Endometrial microvascular endothelial cells (primary cell): ENCODE data around the gene MBP. TPM values are rescaled to one million over a fixed set of nuclear protein-coding genes. Genes with fewer than 3 reads are reported as not detected.
"Not testable (repeated sequence)": the region's sequence is repeated elsewhere in the genome, so short reads cannot be mapped to it uniquely, and the experiment has no call there.

Source experiments
- in situ Hi-C: cut with HindIII; loops from 2 replicates; pipeline ENCODE4 v1.10.0; 2017; ENCODE audit warnings: low sequenced_read_pairs, low pct_unique_long_range_greater_than_20kb; ENCODE audit errors: inconsistent ontology term
- total RNA-seq: library from RNA; depleted of rRNA; stranded (reverse); fragments of >200 nt; gene quantifications from one replicate; pipeline ENCODE4 v1.2.3, GENCODE V29; 2015; ENCODE audit errors: inconsistent ontology term

Gene MBP
- total RNA-seq, 1 donor from 2014 or later = 8.5 TPM

- in situ Hi-C loops = no loop called here
Measured at GRCh38 chr18:76979906-76980305, 152.7 kb downstream of the MBP start.

DNA sequence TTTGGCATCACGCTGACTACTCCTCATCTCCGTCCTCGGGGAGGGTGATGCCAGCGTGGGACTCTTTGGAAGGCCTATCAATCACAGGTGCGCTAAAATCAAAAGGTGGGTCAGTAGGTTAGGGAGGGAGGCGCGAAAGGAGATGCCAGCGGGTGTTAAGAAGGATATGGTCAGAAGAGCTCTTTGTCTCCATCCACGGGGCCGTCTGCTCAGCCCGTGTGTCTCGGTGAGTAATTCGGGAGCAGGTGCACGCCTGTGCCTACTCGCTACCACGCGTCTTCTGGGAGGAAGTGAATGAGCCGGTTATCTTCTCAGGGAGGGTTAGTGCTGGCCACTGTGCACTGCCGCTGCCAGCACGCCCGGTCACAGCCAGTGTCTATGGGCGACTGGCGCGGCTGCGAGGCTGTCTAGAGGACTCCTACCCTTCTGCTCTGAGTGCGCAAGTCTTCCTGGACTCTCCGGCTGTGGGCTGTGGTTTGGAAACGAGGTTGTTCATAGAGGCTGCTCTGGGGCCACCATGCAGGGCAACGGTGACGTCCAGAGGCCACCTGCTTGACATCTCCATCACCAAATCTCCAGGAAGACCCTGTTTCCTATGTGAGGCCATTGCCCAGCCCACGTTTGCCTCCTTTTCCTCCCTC is 153.4 kb downstream of the MBP start:
- in situ Hi-C loops = no loop called here

DNA sequence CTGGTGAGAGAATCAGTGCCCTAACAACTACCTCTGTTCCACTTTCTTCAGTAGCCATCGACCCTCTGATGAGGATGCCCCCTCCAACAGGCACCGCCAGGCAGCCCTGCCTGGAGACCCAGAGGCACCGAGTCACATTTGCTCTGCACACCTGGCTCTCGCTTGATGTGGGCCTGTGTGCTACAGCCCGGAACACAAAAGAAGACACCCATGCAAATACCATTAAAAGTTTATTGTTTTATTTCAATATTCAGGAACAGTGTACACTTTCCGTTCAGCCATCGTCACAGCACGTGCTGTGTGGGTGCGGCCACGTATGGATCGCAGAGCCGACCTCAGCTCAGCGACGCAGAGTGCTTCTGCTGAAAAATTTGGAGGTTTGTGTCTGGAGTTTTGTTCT is 154.0 kb downstream of the MBP start:
- in situ Hi-C loops = no loop called here

DNA sequence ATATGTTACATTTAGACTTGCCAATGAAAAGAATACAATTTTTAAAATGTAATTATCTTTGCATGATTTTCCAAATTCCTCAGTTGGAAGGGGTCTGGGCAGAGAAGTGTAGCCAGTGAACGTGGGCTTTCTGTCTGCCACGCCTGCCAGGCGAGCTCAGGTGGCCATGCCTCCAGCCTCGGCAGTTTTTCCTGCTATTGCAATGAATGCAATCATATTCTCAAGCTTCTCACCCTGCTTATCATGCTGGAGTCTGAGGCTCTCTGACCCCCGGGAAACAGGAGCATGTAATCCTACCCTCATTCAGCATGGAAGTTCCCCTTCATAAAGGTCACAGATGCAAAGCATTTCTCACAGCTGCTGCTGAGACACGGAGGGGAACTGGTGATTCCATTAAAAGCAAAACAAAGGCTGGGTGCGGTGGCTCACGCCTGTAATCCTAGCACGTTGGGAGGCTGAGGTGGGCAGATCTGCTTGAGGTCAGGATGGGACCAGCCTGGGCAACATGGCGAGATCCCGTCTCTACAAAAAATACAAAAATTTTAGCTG is 154.8 kb downstream of the MBP start:
- in situ Hi-C loops = no loop called here

- in situ Hi-C loops = no loop called here
Measured at GRCh38 chr18:76977108-76977621, 155.4 kb downstream of the MBP start.

DNA sequence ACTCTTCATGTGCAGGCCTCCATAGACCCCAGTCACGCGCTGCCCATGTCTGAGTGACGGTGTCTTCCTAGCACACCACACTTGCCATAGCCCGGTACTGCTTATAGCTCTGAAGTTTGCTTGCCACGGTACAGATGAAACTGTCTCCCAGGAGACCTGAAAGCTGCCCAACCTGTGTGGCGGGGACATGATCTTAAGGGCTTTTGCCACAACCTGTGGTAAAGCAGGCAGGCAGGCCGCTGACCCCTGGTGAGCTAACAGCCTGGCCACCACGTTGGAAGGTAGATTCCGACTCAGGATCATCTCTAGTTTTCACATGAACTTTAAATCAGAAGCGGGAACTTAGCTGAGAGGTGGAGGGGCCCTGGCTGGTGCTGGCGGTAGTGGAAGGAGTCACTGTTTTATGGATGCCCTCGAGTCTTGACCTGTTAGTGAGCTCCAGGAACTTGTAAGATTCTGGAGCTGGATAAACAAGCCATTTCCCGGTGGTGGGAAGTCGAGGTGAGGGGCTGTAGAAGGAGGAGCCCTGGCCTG is 156.9 kb downstream of the MBP start:
- in situ Hi-C loops = no loop called here

DNA sequence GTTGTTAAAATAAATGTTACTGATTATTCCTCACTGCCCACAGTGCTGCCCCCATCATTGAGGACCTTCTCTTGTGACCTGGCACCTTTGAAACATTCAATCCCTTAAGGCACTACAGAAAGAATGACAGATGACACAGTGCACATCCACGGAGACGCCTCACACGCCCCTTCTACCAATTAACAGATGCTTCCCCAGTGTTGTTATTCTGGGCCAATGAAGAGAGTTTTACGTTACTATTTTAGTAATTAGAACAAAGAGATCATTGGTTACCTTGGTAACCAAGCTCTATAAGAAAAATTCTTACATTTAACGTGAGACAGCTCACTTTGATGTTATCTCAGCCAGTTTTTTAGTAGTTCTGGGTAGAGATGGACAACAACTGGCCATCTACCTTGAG is 158.2 kb downstream of the MBP start:
- in situ Hi-C loops = no loop called here

DNA sequence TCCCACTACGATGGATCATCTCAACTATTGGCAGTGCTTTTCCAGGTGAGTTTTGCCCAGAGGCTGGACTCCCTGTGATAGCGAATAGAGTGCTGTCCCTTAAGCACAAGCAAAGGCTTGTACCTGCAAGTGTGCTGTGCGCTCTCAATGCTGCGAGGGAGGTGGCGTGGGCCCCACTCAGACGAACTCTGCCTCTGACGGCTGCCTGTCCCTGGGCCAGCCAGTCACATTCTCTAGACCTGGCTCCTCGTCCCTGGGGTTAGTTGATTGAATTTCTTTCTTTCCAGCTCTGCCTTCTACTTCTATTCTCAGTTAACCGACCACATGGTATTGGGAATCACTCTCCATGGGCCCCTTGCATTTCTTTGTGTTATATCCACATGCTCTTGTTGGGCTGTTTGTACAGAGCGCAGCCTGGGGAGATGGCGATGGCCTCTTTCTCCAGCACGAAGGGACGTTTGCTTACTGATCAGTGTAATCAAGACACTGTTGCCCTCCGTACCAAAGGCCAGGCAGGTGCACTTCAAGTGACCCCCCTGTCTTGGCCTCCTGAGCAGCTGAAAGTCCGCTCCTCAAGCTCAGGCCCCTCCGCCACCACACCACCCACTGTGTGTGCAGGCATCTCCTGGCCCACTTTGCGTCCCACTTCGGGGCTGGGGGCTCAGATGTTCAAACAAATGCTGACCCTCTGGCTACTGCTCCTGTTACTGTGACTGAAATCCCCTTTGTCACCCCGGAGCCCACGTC is 158.9 kb downstream of the MBP start:
- in situ Hi-C loops = no loop called here

GRCh38 chr18:76972846-76973519 is 159.6 kb downstream of the MBP start:
- in situ Hi-C loops = no loop called here

DNA sequence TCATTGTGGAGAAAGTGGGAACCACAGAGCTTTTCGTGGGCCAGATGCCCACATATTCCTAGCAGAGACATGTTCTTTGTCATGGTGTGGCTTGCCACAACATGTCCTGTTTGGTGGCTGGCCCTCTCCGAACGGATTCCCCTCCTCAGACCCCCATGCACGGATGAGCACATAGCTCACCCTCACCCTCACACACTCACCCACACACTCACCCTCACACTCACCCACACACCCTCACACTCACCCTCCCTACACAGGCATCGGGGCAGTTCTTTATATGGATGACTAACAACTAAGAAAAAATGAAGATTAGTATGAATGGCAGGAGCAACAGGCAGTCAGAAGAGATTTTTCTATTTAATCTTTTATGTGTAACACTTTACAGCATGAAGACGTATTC is 160.3 kb downstream of the MBP start:
- in situ Hi-C loops = no loop called here

DNA sequence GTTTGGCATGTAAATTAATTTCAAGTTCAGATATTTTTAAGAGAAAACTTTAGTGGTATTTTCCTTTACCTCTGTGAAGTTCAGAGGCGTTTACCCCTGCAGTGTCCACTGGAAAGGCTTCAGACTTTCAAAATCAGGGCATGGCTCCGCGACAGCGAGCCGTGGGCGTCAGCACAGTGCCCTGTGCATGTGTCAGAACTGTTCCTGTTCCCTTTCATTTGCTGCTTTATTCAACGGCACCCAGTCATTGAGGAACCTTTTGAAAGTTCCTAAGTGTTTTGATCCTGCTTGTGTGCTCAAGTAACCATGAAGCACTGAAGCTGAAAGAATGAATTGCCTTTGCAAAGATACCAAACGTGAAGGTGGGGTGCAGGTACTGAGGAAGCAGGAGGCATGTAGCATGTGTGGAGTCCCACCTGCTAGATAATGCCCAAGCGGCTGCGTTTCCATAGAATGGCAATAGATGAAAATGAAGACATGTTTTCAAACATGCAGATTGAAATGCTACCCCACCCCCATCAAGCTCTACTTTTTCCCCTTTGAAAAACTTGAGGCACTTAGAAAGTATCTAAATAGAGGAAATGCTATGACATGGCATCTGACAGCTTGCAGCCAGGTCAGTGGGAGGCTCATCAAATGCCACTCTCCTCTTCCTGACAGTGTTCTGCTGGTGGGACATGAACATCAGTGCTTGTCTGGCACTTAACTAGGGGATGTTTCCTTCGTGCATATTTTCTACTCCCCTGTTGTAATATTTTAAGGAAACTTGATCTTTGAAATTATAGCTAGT is 161.6 kb downstream of the MBP start:
- in situ Hi-C loops = no loop called here

DNA sequence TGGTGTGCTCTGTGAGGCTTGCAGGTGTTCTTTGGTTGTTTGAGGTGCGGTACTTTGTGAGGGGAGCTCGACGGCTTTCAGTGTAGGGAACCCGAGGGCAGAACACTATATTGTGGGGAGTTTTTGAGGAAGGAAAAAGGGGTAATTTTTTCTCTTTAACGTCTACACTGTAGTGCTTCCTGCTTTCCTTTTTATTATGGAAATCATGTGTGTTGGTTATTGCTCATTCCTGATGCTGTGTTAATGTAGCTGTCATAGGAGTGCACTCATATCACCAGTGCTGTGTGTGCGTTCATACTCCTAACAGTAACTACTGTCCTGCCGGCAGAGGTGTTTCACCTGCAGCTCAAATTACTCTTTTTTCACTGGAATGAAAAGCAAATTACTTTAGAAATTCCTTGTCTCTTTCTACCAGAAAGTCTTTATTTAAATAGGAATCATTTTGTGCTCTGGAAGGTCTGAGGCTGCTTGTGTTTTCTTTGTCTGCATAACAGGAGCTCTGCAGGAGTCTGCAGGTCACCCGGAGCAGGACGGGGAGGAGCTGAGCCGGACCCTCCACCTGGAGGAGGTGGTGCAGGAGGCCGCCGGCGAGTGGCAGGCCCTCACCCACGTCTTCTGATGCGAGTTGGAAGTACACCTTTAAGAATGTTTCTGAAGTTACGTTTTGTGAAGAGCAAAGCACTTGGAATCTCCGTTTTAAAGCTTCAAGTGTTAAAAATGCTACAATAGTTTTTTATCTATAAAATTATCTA is 164.7 kb downstream of the MBP start:
- in situ Hi-C loops = no loop called here

DNA sequence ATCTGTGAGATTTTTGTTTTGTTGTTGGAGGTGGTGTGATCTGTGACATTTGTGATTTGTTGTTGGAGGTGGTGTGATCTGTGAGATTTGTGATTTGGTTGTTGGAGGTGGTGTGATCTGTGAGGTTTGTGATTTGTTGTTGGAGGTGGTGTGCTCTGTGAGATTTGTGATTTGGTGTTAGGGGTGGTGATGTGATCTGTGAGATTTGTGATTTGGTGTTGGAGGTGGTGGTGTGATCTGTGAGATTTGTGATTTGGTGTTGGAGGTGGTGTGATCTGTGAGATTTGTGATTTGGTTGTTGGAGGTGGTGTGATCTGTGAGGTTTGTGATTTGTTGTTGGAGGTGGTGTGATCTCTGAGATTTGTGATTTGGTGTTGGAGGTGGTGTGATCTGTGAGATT is 165.3 kb downstream of the MBP start:
- in situ Hi-C loops = not testable (repeated sequence)

- in situ Hi-C loops = not testable (repeated sequence)
Measured at GRCh38 chr18:76965555-76966151, 166.9 kb downstream of the MBP start.

- in situ Hi-C loops = no loop called here
Measured at GRCh38 chr18:76963936-76964335, 168.6 kb downstream of the MBP start.

GRCh38 chr18:76962851-76963250 is 169.7 kb downstream of the MBP start:
- in situ Hi-C loops = no loop called here

DNA sequence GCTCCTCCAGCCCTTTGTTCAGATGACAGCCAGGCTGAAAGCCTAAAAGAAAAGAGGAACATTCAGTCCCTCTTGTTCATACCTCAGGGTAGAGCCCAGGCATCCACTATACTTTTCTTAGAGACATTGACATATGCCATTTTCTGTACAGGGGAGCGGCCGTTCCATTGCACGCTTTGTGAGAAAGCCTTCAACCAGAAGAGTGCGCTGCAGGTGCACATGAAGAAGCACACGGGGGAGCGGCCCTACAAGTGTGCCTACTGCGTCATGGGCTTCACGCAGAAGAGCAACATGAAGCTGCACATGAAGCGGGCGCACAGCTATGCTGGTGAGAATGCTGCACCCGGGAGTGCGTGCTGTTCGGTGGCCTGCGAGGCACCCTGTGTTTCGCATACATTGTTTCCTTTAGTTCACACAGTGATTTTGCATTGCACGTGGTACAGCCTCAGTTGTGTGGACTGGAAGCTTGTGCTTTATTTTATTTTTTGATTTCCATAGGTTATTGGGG is 172.0 kb downstream of the MBP start:
- in situ Hi-C loops = no loop called here
